Karpas-422 (cell line): Measurements from ENCODE around the gene SARDH. TPM values are rescaled to one million over a fixed set of nuclear protein-coding genes. Genes with fewer than 3 reads are reported as not detected.
A peak's percentile ranks its signal among the peaks of the same experiment; 100 is the strongest.

Source experiments
- DNase-seq: peaks from one replicate; pipeline ENCODE4 v3.0.0-alpha.2; 2015
- H2AFZ ChIP-seq: fragments of 200-600 bp; sonication (generic); 2 replicates; pipeline ENCODE4 v1.6.1; 2014; ENCODE audit warnings: antibody characterized with exemption, low read length, mixed read lengths
- H3K27ac ChIP-seq: fragments of 200-600 bp; sonication (generic); 2 replicates; pipeline ENCODE4 v1.5.1; 2014; ENCODE audit warnings: mild to moderate bottlenecking, low read length, moderate library complexity
- H3K27me3 ChIP-seq: fragments of 200-600 bp; sonication (generic); 2 replicates; pipeline ENCODE4 v1.6.1; 2014; ENCODE audit warnings: low read length, mixed read lengths
- H3K36me3 ChIP-seq: fragments of 200-600 bp; sonication (generic); 2 replicates; pipeline ENCODE4 v1.6.1; 2014; ENCODE audit warnings: low read length, mixed read lengths; ENCODE audit not compliant: insufficient read depth
- H3K4me1 ChIP-seq: fragments of 200-600 bp; sonication (generic); 2 replicates; pipeline ENCODE4 v1.6.1; 2014; ENCODE audit warnings: mild to moderate bottlenecking, low read length, mixed read lengths
- H3K4me2 ChIP-seq: fragments of 200-600 bp; sonication (generic); 2 replicates; pipeline ENCODE4 v1.6.1; 2014; ENCODE audit warnings: low read length, low read depth, mild to moderate bottlenecking; ENCODE audit not compliant: poor library complexity, severe bottlenecking
- H3K4me3 ChIP-seq: fragments of 200-600 bp; sonication (generic); 2 replicates; pipeline ENCODE4 v1.5.1; 2014; ENCODE audit warnings: mild to moderate bottlenecking, antibody characterized with exemption, low read length, mixed read lengths
- H3K79me2 ChIP-seq: fragments of 200-600 bp; sonication (generic); 2 replicates; pipeline ENCODE4 v1.6.1; 2014; ENCODE audit warnings: mild to moderate bottlenecking, low read length, mixed read lengths
- H3K9ac ChIP-seq: fragments of 200-600 bp; sonication (generic); 2 replicates; pipeline ENCODE4 v1.6.0; 2014; ENCODE audit warnings: low read length
- H3K9me2 ChIP-seq: fragments of 200-600 bp; sonication (generic), shearing (Covaris generic); replicated peaks from 2 replicates; pipeline ENCODE4 v1.6.0; 2014; ENCODE audit warnings: mild to moderate bottlenecking, low read length, moderate library complexity; ENCODE audit not compliant: insufficient read depth
- H3K9me3 ChIP-seq: fragments of 300-700, 200-600 bp; sonication (generic); 2 replicates; pipeline ENCODE4 v1.6.1; 2014; ENCODE audit warnings: low read length, mixed read lengths
- H4K20me1 ChIP-seq: fragments of 200-600 bp; sonication (generic); 2 replicates; pipeline ENCODE4 v1.6.1; 2014; ENCODE audit warnings: mild to moderate bottlenecking, antibody characterized with exemption, low read length, low read depth; ENCODE audit not compliant: insufficient read depth
- total RNA-seq: library from RNA; depleted of rRNA; stranded (reverse); fragments of >200 nt; shearing (Covaris generic); gene quantifications from 2 replicates; pipeline ENCODE4 v1.2.3, GENCODE V29; 2014; ENCODE audit warnings: low replicate concordance

SARDH gene
- total RNA-seq, 1 experiment from 2014 or later = not detected

- Histone ChIP-seq H3K4me1 (0 out of 2 replicates have a peak, but pooled peaks cover 4% of the 10 kb centered on the region), H3K4me3 (no peak overlapping the region)
- no peak for DNase-seq
These were observed 116.4 kb downstream of the SARDH start for GRCh38 chr9:133621725-133622267.

GRCh38 chr9:133619791-133620190, 118.4 kb downstream of the SARDH start:
- Histone ChIP-seq H3K4me3 (no peak overlapping the region), H3K27ac (no peak overlapping the region), H3K4me1 (0 out of 2 replicates have a peak, but pooled peaks cover 4% of the 10 kb centered on the region), H2AFZ (no peak overlapping the region), H3K9me2 (no peaks in the 10 kb centered on the region), H3K27me3 (no peaks in the 10 kb centered on the region), H3K4me2 (no peak overlapping the region), H3K79me2 (no peaks in the 10 kb centered on the region), H4K20me1 (no peaks in the 10 kb centered on the region), H3K9ac (no peak overlapping the region), H3K36me3 (no peaks in the 10 kb centered on the region), H3K9me3 (no peaks in the 10 kb centered on the region)
- peak; percentile 62 for DNase-seq

More at GRCh38 chr9:133621725-133622267, 116.4 kb downstream of the SARDH start:
- Histone ChIP-seq H3K9me2 (no peaks in the 10 kb centered on the region), H3K9me3 (no peaks in the 10 kb centered on the region), H4K20me1 (no peaks in the 10 kb centered on the region), H2AFZ (no peak overlapping the region), H3K27me3 (no peaks in the 10 kb centered on the region), H3K9ac (no peak overlapping the region), H3K27ac (no peak overlapping the region), H3K4me2 (no peak overlapping the region), H3K79me2 (no peaks in the 10 kb centered on the region), H3K36me3 (no peaks in the 10 kb centered on the region)

- H3K4me1 ChIP-seq = 0 out of 2 replicates have a peak, but pooled peaks cover 4% of the 10 kb centered on the region
- H3K79me2 ChIP-seq = no peaks in the 10 kb centered on the region
- no peaks in the 10 kb centered on the region for H4K20me1 ChIP-seq
- H2AFZ ChIP-seq = no peak overlapping the region
- no peaks in the 10 kb centered on the region for H3K27me3 ChIP-seq
- no peaks in the 10 kb centered on the region for H3K9me3 ChIP-seq
- H3K36me3 ChIP-seq = no peaks in the 10 kb centered on the region
- H3K27ac ChIP-seq = no peak overlapping the region
- H3K4me2 ChIP-seq = no peak overlapping the region
- no peak overlapping the region for H3K4me3 ChIP-seq
- no peak for DNase-seq
- no peaks in the 10 kb centered on the region for H3K9me2 ChIP-seq
- no peak overlapping the region for H3K9ac ChIP-seq
These were observed 119.4 kb downstream of the SARDH start for GRCh38 chr9:133618726-133619125.

- no peak overlapping the region for H3K4me3 ChIP-seq
- DNase-seq = no peak
- no peaks in the 10 kb centered on the region for H4K20me1 ChIP-seq
- H3K27ac ChIP-seq = no peak overlapping the region
- no peaks in the 10 kb centered on the region for H3K9me3 ChIP-seq
- no peaks in the 10 kb centered on the region for H3K9me2 ChIP-seq
- H2AFZ ChIP-seq = no peak overlapping the region
- H3K4me1 ChIP-seq = 0 out of 2 replicates have a peak, but pooled peaks cover 4% of the 10 kb centered on the region
- no peaks in the 10 kb centered on the region for H3K79me2 ChIP-seq
- no peak overlapping the region for H3K4me2 ChIP-seq
- H3K36me3 ChIP-seq = no peaks in the 10 kb centered on the region
- H3K27me3 ChIP-seq = no peaks in the 10 kb centered on the region
- no peak overlapping the region for H3K9ac ChIP-seq
These were observed 121.3 kb downstream of the SARDH start for GRCh38 chr9:133616643-133617405.

- Histone ChIP-seq H3K9me3 (no peaks in the 10 kb centered on the region), H3K36me3 (no peaks in the 10 kb centered on the region), H3K27ac (no peak overlapping the region), H3K4me2 (no peak overlapping the region), H3K9me2 (no peaks in the 10 kb centered on the region), H3K4me1 (0 out of 2 replicates have a peak, but pooled peaks cover 4% of the 10 kb centered on the region), H3K9ac (no peak overlapping the region), H3K79me2 (no peaks in the 10 kb centered on the region), H4K20me1 (no peaks in the 10 kb centered on the region), H2AFZ (no peak overlapping the region), H3K4me3 (no peak overlapping the region), H3K27me3 (no peaks in the 10 kb centered on the region)
- DNase-seq = no peak
These were observed 122.5 kb downstream of the SARDH start for GRCh38 chr9:133615606-133616188.

GRCh38 chr9:133615186-133615585, 123.0 kb downstream of the SARDH start:
- Histone ChIP-seq H3K27me3 (no peaks in the 10 kb centered on the region), H4K20me1 (no peaks in the 10 kb centered on the region), H3K79me2 (no peaks in the 10 kb centered on the region)

GRCh38 chr9:133614678-133615077, 123.5 kb downstream of the SARDH start:
- H3K4me2 ChIP-seq = no peak overlapping the region
- H3K9ac ChIP-seq = no peak overlapping the region
- no peaks in the 10 kb centered on the region for H3K79me2 ChIP-seq
- H3K27me3 ChIP-seq = no peaks in the 10 kb centered on the region
- no peak overlapping the region for H2AFZ ChIP-seq
- H3K9me2 ChIP-seq = no peaks in the 10 kb centered on the region
- no peaks in the 10 kb centered on the region for H3K9me3 ChIP-seq
- H3K36me3 ChIP-seq = no peaks in the 10 kb centered on the region
- no peaks in the 10 kb centered on the region for H4K20me1 ChIP-seq
- no peak overlapping the region for H3K4me3 ChIP-seq
- no peak overlapping the region for H3K27ac ChIP-seq
- H3K4me1 ChIP-seq = 0 out of 2 replicates have a peak, but pooled peaks cover under 1% of the 10 kb centered on the region
- DNase-seq = no peak

More at GRCh38 chr9:133615186-133615585, 123.0 kb downstream of the SARDH start:
- H2AFZ ChIP-seq = no peak overlapping the region
- no peak overlapping the region for H3K27ac ChIP-seq
- DNase-seq = no peak
- H3K4me3 ChIP-seq = no peak overlapping the region
- H3K9me3 ChIP-seq = no peaks in the 10 kb centered on the region
- H3K36me3 ChIP-seq = no peaks in the 10 kb centered on the region
- H3K9ac ChIP-seq = no peak overlapping the region
- H3K4me1 ChIP-seq = 0 out of 2 replicates have a peak, but pooled peaks cover 4% of the 10 kb centered on the region
- H3K4me2 ChIP-seq = no peak overlapping the region
- no peaks in the 10 kb centered on the region for H3K9me2 ChIP-seq

- H3K27ac ChIP-seq = no peak overlapping the region
- H3K4me2 ChIP-seq = no peak overlapping the region
- H3K4me3 ChIP-seq = no peak overlapping the region
These were observed 124.1 kb downstream of the SARDH start for GRCh38 chr9:133614056-133614455.

More at GRCh38 chr9:133614056-133614455, 124.1 kb downstream of the SARDH start:
- no peaks in the 10 kb centered on the region for H3K9me3 ChIP-seq
- H2AFZ ChIP-seq = no peak overlapping the region
- H3K36me3 ChIP-seq = no peaks in the 10 kb centered on the region
- H3K27me3 ChIP-seq = no peaks in the 10 kb centered on the region
- no peaks in the 10 kb centered on the region for H4K20me1 ChIP-seq
- H3K9me2 ChIP-seq = no peaks in the 10 kb centered on the region
- H3K4me1 ChIP-seq = no peaks in the 10 kb centered on the region
- no peak for DNase-seq
- no peak overlapping the region for H3K9ac ChIP-seq
- H3K79me2 ChIP-seq = no peaks in the 10 kb centered on the region
